AG10803 (cell line): Measurements from ENCODE around the gene ADORA2B.
"Not testable (repeated sequence)": the region's sequence is repeated elsewhere in the genome, so short reads cannot be mapped to it uniquely, and the experiment has no call there.

ENCODE experiments used
- DNase-seq: peaks from one replicate; pipeline ENCODE4 v3.0.0; 2010; ENCODE audit warnings: low read depth
- H3K4me3 ChIP-seq: 2 replicates; pipeline ENCODE4 v1.5.1; 2011; ENCODE audit warnings: mild to moderate bottlenecking, low read length, control low read depth
- TF ChIP-seq, protein P1 (sequence below): conservative IDR thresholded peaks from 2 replicates; pipeline ENCODE4 v1.5.1; 2011; ENCODE audit warnings: mild to moderate bottlenecking, low read length, control low read depth, inconsistent platforms

The ADORA2B gene

GRCh38 chr17:15935891-15936290 is 9.0 kb upstream of the ADORA2B start:
- DNase-seq = no peak
- TF ChIP-seq, protein P1, sequence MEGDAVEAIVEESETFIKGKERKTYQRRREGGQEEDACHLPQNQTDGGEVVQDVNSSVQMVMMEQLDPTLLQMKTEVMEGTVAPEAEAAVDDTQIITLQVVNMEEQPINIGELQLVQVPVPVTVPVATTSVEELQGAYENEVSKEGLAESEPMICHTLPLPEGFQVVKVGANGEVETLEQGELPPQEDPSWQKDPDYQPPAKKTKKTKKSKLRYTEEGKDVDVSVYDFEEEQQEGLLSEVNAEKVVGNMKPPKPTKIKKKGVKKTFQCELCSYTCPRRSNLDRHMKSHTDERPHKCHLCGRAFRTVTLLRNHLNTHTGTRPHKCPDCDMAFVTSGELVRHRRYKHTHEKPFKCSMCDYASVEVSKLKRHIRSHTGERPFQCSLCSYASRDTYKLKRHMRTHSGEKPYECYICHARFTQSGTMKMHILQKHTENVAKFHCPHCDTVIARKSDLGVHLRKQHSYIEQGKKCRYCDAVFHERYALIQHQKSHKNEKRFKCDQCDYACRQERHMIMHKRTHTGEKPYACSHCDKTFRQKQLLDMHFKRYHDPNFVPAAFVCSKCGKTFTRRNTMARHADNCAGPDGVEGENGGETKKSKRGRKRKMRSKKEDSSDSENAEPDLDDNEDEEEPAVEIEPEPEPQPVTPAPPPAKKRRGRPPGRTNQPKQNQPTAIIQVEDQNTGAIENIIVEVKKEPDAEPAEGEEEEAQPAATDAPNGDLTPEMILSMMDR = no peak
- H3K4me3 ChIP-seq = no peak overlapping the region

- H3K4me3 ChIP-seq, DNase-seq: not testable (repeated sequence)
Measured at GRCh38 chr17:15936481-15936880, 8.4 kb upstream of the ADORA2B start.

DNA sequence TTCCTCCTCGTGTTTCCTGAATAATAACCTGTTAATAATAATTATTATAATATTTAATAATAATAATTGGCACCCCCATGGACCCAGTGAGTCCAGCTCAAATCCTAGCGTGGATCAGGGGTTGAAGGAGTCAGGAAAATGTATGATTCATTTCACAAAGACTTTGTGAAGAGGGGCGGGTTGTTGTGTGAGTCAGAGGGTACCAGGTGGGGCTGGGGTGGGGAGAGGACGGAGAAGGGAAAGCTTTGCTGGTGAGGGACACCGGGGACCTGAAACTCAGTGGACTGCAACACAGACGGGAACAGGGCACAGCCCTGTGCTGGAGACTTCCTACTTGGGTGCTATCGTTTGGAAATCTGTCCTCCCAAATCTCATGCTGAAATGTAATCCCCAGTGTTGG is 3.1 kb upstream of the ADORA2B start:
- TF ChIP-seq, protein P1 = no peak
- no peak overlapping the region for H3K4me3 ChIP-seq
- DNase-seq = no peak

- no peak for DNase-seq
- no peak overlapping the region for H3K4me3 ChIP-seq
- TF ChIP-seq, protein P1 = no peak
Measured at GRCh38 chr17:15942207-15942833, 2.6 kb upstream of the ADORA2B start.

DNA sequence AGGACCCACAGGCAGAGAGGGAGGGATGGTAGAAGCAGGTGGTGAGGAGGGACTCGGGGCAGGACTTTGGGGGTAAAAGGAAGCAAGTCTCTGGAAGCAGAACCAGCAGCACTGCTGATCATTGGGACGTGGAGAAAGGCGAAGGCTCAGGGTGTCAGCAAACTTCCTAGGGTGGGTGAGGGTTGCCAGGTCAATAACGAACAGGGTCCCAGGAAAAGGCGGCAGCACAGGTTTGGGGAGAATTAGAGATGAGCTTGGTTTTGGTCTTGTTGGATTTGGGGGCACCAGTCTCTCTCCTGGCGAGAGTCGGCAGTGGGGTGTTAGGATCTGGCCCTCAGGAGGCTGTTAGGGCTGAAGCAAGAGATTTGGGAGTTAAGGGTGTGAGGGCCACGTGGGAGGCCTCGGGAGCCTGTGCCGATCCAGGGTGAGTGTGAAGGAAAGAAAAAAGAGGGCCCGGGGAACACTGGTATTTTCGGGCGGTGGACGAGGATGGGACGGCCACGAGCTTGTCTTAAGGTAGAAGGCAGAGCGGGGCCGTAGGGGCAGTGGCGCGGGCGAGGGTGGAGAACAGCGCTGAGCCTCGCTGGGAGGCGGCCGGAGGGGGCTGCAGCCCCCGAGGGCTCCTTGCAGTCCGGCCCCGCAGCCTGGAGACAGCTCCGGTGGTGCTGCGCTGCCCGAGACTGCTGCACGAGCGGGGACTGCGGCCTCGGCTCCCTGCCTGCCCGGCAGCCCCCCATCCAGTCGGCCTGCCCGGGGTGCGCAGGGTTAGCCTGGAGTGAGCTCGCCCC is 765 bp upstream of the ADORA2B start:
- TF ChIP-seq, protein P1 = no peak
- peak overlapping the region; percentile 68 for H3K4me3 ChIP-seq
- DNase-seq = no peak

DNA sequence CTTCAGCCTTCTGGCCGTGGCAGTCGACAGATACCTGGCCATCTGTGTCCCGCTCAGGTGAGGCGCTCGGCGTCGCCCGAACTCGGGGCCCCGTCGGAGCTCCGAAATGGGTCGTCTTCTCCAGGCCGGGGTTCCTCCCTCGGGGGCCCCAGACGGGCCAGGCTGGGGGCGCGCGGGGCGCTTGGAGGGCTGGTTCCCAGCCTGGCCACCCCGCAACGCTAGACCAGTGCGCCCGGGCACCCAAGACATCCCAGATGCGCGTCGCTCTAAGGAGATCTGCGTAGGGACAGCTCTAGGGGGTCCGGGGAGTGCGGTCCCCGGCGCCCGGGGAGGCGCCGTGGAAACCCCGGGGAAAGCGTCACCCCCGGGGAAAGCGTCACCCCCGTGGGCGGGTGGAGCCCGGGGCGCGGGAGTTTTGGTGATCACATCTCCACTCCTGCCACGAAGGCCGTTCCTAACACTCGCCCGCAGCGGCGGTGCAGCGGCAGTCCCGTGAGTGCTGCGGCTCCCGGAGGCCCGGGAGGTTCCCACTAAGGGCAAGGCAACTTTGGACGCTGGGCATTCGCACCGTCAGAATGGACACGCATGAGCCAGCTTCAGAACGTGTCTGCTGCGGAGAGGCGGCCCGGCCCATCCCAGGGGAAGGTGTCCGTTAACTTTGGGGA is 729 bp downstream of the ADORA2B start:
- DNase-seq = no peak
- TF ChIP-seq, protein P1 = no peak
- H3K4me3 ChIP-seq = peak overlapping the region; percentile 68

- no peak for DNase-seq
- no peak overlapping the region for H3K4me3 ChIP-seq
- TF ChIP-seq, protein P1 = no peak
Measured at GRCh38 chr17:15946611-15947120, 1.7 kb downstream of the ADORA2B start.
